GM23338 (cell line): ENCODE data around the gene FAM111B. TPM values are rescaled to one million over a fixed set of nuclear protein-coding genes. Genes with fewer than 3 reads are reported as not detected.

Experiments
- ATAC-seq: fragments of 200-7000 bp; cut with Tn5 transposase; 3 replicates; pipeline ENCODE4 v1.9.1; 2020
- DNase-seq: peaks from one replicate; pipeline ENCODE4 v3.0.0-alpha.2; 2015; ENCODE audit warnings: low spot score
- H2AFZ ChIP-seq: fragments of 200-600 bp; sonication (generic); 2 replicates; pipeline ENCODE4 v1.8.0; 2016; ENCODE audit warnings: antibody characterized with exemption, mild to moderate bottlenecking, moderate library complexity
- H3F3A ChIP-seq: fragments of 200-600 bp; sonication (generic); replicated peaks from 2 replicates; pipeline ENCODE4 v1.8.0; 2017; ENCODE audit warnings: antibody characterized with exemption, mixed run types, low read depth
- H3K27ac ChIP-seq: fragments of 200-600 bp; sonication (generic); 2 replicates; pipeline ENCODE4 v1.6.1; 2016; ENCODE audit warnings: low read depth
- H3K27me3 ChIP-seq: fragments of 200-600 bp; sonication (generic); 2 replicates; pipeline ENCODE4 v1.8.0; 2016; ENCODE audit warnings: mild to moderate bottlenecking, mixed run types, moderate library complexity; ENCODE audit not compliant: insufficient read depth
- H3K36me3 ChIP-seq: fragments of 200-600 bp; sonication (generic); 2 replicates; pipeline ENCODE4 v1.8.0; 2016; ENCODE audit warnings: mild to moderate bottlenecking; ENCODE audit not compliant: insufficient read depth
- H3K4me1 ChIP-seq: fragments of 200-600 bp; sonication (generic); 2 replicates; pipeline ENCODE4 v1.8.0; 2016; ENCODE audit warnings: mild to moderate bottlenecking, moderate library complexity; ENCODE audit not compliant: insufficient read depth
- H3K4me2 ChIP-seq: fragments of 200-600 bp; sonication (generic); 2 replicates; pipeline ENCODE4 v1.7.1; 2017; ENCODE audit warnings: mixed run types
- H3K4me3 ChIP-seq: fragments of 200-600 bp; sonication (generic); 2 replicates; pipeline ENCODE4 v1.6.1; 2016; ENCODE audit warnings: mixed run types
- H3K79me2 ChIP-seq: fragments of 200-600 bp; sonication (generic); replicated peaks from 2 replicates; pipeline ENCODE4 v1.8.0; 2017; ENCODE audit warnings: mild to moderate bottlenecking; ENCODE audit not compliant: insufficient read depth
- H3K9me2 ChIP-seq: fragments of 200-600 bp; sonication (generic); 2 replicates; pipeline ENCODE4 v1.8.0; 2017; ENCODE audit not compliant: insufficient read depth
- H4K20me1 ChIP-seq: fragments of 200-600 bp; sonication (generic); replicated peaks from 2 replicates; pipeline ENCODE4 v1.8.0; 2017; ENCODE audit warnings: mild to moderate bottlenecking; ENCODE audit not compliant: insufficient read depth
- H3K27ac Mint-ChIP-seq: 2 replicates; pipeline ENCODE4 v1.8.0; 2020; ENCODE audit warnings: inconsistent platforms, mild to moderate bottlenecking, moderate library complexity, mixed read lengths
- H3K27me3 Mint-ChIP-seq: 3 replicates; pipeline ENCODE4 v1.8.0; 2022; ENCODE audit warnings: low read depth, mild to moderate bottlenecking, moderate library complexity, mixed read lengths, inconsistent platforms; ENCODE audit not compliant: insufficient read depth, poor library complexity
- H3K36me3 Mint-ChIP-seq: 3 replicates; pipeline ENCODE4 v1.8.0; 2021; ENCODE audit warnings: low read depth, mild to moderate bottlenecking, inconsistent platforms, moderate library complexity, mixed read lengths
- H3K4me1 Mint-ChIP-seq: 3 replicates; pipeline ENCODE4 v1.8.0; 2020; ENCODE audit warnings: mild to moderate bottlenecking, inconsistent platforms, mixed read lengths
- H3K4me3 Mint-ChIP-seq: 3 replicates; pipeline ENCODE4 v1.8.0; 2021; ENCODE audit warnings: moderate library complexity, mild to moderate bottlenecking, inconsistent platforms, mixed read lengths
- H3K9me3 Mint-ChIP-seq: 3 replicates; pipeline ENCODE4 v1.8.0; 2020; ENCODE audit warnings: moderate library complexity, mild to moderate bottlenecking, inconsistent platforms, mixed read lengths
- CREB1 ChIP-seq: fragments of 250-450 bp; sonication (Bioruptor Pico); IDR thresholded peaks from 2 replicates; pipeline ENCODE4 v1.5.0; 2020; ENCODE audit warnings: low read depth, mild to moderate bottlenecking, moderate library complexity
- CTCF ChIP-seq, 2 experiments: fragments of 200-600 bp in 1 of 2; sonication (generic) in 1 of 2; conservative IDR thresholded peaks; 2 replicates each; pipeline versions ENCODE4 v1.5.1 to v1.6.1; 2016 to 2017; ENCODE audit warnings: antibody characterized with exemption in 2 of 2, low read depth in 2 of 2, mild to moderate bottlenecking in 2 of 2, moderate library complexity in 1 of 2
- ETS1 ChIP-seq: IDR thresholded peaks from 2 replicates; pipeline ENCODE4 v1.6.1; 2016; ENCODE audit warnings: antibody characterized with exemption
- EZH2 ChIP-seq: fragments of 200-600 bp; sonication (generic); IDR thresholded peaks from one replicate; pipeline ENCODE4 v1.8.0; 2017; ENCODE audit warnings: antibody characterized with exemption, mild to moderate bottlenecking, low read depth; ENCODE audit not compliant: unreplicated experiment
- EZH2phosphoT487 ChIP-seq: fragments of 200-600 bp; sonication (generic); IDR thresholded peaks from one replicate; pipeline ENCODE4 v1.8.1; 2018; ENCODE audit warnings: antibody characterized with exemption; ENCODE audit not compliant: unreplicated experiment
- JUNB ChIP-seq: IDR thresholded peaks from one replicate; pipeline ENCODE4 v1.6.1; 2016; ENCODE audit warnings: antibody characterized with exemption; ENCODE audit not compliant: unreplicated experiment
- NANOG ChIP-seq: IDR thresholded peaks from 2 replicates; pipeline ENCODE4 v1.6.1; 2016; ENCODE audit warnings: antibody characterized with exemption, borderline replicate concordance
- POLR2AphosphoS5 ChIP-seq: IDR thresholded peaks from 2 replicates; pipeline ENCODE4 v1.6.1; 2016; ENCODE audit warnings: antibody characterized with exemption, low read depth
- REST ChIP-seq: IDR thresholded peaks from one replicate; pipeline ENCODE4 v1.6.1; 2018; ENCODE audit warnings: antibody characterized with exemption; ENCODE audit not compliant: unreplicated experiment
- STAT1 ChIP-seq: IDR thresholded peaks from one replicate; pipeline ENCODE4 v1.6.1; 2016; ENCODE audit warnings: antibody characterized with exemption; ENCODE audit not compliant: unreplicated experiment
- ZNF114 ChIP-seq: fragments of 250-450 bp; sonication (Bioruptor Pico); IDR thresholded peaks from 2 replicates; pipeline ENCODE4 v1.5.0; 2020; ENCODE audit warnings: mild to moderate bottlenecking, moderate library complexity
- ZNF331 ChIP-seq: fragments of 250-450 bp; sonication (Bioruptor Pico); IDR thresholded peaks from 2 replicates; pipeline ENCODE4 v1.5.0; 2020; ENCODE audit warnings: low read depth, mild to moderate bottlenecking, moderate library complexity
- ZNF462 ChIP-seq: fragments of 250-450 bp; sonication (Bioruptor Pico); IDR thresholded peaks from 2 replicates; pipeline ENCODE4 v1.5.0; 2020; ENCODE audit warnings: mild to moderate bottlenecking, moderate library complexity
- polyA plus RNA-seq: library from polyadenylated mRNA; unstranded; fragments of >200 nt; fragmentation: Nextera tagmentation; extraction: Ambion mirVana; gene quantifications from 2 replicates; pipeline ENCODE4 v1.2.1, GENCODE V29; 2016
- total RNA-seq: library from RNA; depleted of rRNA; stranded (reverse); fragments of >200 nt; shearing (Covaris generic); gene quantifications from 2 replicates; pipeline ENCODE4 v1.2.3, GENCODE V29; 2014

Gene FAM111B
- total and polyA plus RNA-seq, 2 experiments from 2014 or later = 30.6 to 40.7 TPM

- Histone ChIP-seq H3K27me3 (no peaks in the 10 kb centered on the region), H3K36me3 (peaks cover 21% of the 10 kb centered on the region), H3K4me1 (no peaks in the 10 kb centered on the region), H3K9me2 (peaks cover 6% of the 10 kb centered on the region; the same call in 1 of the 2 replicates), H2AFZ (no peak overlapping the region), H3K4me3 (no peak overlapping the region), H3K27ac (no peak overlapping the region), H3K4me2 (no peak overlapping the region), H3F3A (no peaks in the 10 kb centered on the region), H4K20me1 (no peaks in the 10 kb centered on the region; the same call in 1 of the 2 replicates), H3K79me2 (no peaks in the 10 kb centered on the region)
- H3K27me3 Mint-ChIP-seq = no peaks in the 10 kb centered on the region
- H3K4me3 Mint-ChIP-seq = no peak overlapping the region
- no peaks in the 10 kb centered on the region for H3K4me1 Mint-ChIP-seq
- peaks cover 86% of the 10 kb centered on the region for H3K36me3 Mint-ChIP-seq
- no peak for DNase-seq
- H3K9me3 Mint-ChIP-seq = peaks cover 30% of the 10 kb centered on the region
- H3K27ac Mint-ChIP-seq = no peak overlapping the region
- ATAC-seq = no peak
- TF ChIP-seq NANOG (no peak), CTCF (conservative IDR thresholded peaks at IDR 0.05; ENCODE audit: low read depth in 2 of 2) (no peak), POLR2AphosphoS5 (no peak), ZNF331 (CRISPR knock-in tag) (no peak), EZH2 (no peak), ZNF114 (no peak), REST (no peak), JUNB (no peak), CREB1 (no peak), ETS1 (no peak), EZH2phosphoT487 (no peak), ZNF462 (CRISPR knock-in tag) (no peak), STAT1 (no peak)
These were observed 7.3 kb downstream of the FAM111B start for GRCh38 chr11:59114344-59114743.
